ENCODE data around the gene IMP3. TPM values are rescaled to one million over a fixed set of nuclear protein-coding genes. Genes with fewer than 3 reads are reported as not detected.

Gene IMP3
- total RNA-seq, 1 experiment from 2014 or later = 77.8 TPM

GRCh38 chr15:75673426-75674235 is 33.6 kb upstream of the IMP3 start:
- no peak for TF ChIP-seq CTCF (IDR thresholded peaks at IDR 0.05; ENCODE audit: unreplicated experiment)
- BruUV-seq (replicated peaks) = no TSS peak
- peaks cover 36% of the 10 kb centered on the region for H3K4me1 Mint-ChIP-seq (ENCODE audit: low read depth, unreplicated experiment)
- no peak for DNase-seq
- CTCF ChIA-PET = interaction anchor here (0.9 to 1.2 kb wide), 4 partner anchors 12 to 305 kb away, joined by 4 to 7 read pairs (median 5); partner anchors contain the start of genes MAN2C1 and SNX33
- H3K27me3 Mint-ChIP-seq (ENCODE audit: unreplicated experiment) = no peaks in the 10 kb centered on the region
- no peak overlapping the region for H3K4me3 Mint-ChIP-seq (ENCODE audit: low read depth, unreplicated experiment)
- intact Hi-C loops (cut with micrococcal nuclease; ENCODE audit: unreplicated experiment) = no loop called here
- no peaks in the 10 kb centered on the region for H3K9me3 Mint-ChIP-seq (ENCODE audit: low read depth, unreplicated experiment)
- no peaks in the 10 kb centered on the region for H3K36me3 Mint-ChIP-seq (ENCODE audit: insufficient read depth, unreplicated experiment)
- peak overlapping the region; percentile 83 for H3K27ac Mint-ChIP-seq (ENCODE audit: unreplicated experiment)

GRCh38 chr15:75672646-75673425 is 32.8 kb upstream of the IMP3 start:
- TF ChIP-seq CTCF (IDR thresholded peaks at IDR 0.05; ENCODE audit: unreplicated experiment) = no peak
- no peaks in the 10 kb centered on the region for H3K9me3 Mint-ChIP-seq (ENCODE audit: low read depth, unreplicated experiment)
- no TSS peak for BruUV-seq (replicated peaks)
- DNase-seq = peak; percentile 38
- CTCF ChIA-PET = interaction anchor here (0.6 to 1.2 kb wide), 6 partner anchors 10 to 1701 kb away, joined by 3 to 7 read pairs (median 4); partner anchors contain the start of genes MAN2C1 and SNX33
- peak overlapping the region; percentile 83 for H3K27ac Mint-ChIP-seq (ENCODE audit: unreplicated experiment)
- intact Hi-C loops (cut with micrococcal nuclease; ENCODE audit: unreplicated experiment) = no loop called here
- peaks cover 41% of the 10 kb centered on the region for H3K4me1 Mint-ChIP-seq (ENCODE audit: low read depth, unreplicated experiment)
- H3K27me3 Mint-ChIP-seq (ENCODE audit: unreplicated experiment) = no peaks in the 10 kb centered on the region
- H3K4me3 Mint-ChIP-seq (ENCODE audit: low read depth, unreplicated experiment) = peak overlapping the region; percentile 28
- H3K36me3 Mint-ChIP-seq (ENCODE audit: insufficient read depth, unreplicated experiment) = no peaks in the 10 kb centered on the region

- Mint-ChIP-seq H3K4me3 (ENCODE audit: low read depth, unreplicated experiment) (peak overlapping the region; percentile 28), H3K9me3 (ENCODE audit: low read depth, unreplicated experiment) (no peaks in the 10 kb centered on the region), H3K27me3 (ENCODE audit: unreplicated experiment) (no peaks in the 10 kb centered on the region), H3K4me1 (ENCODE audit: low read depth, unreplicated experiment) (peaks cover 50% of the 10 kb centered on the region), H3K36me3 (ENCODE audit: insufficient read depth, unreplicated experiment) (peaks cover 3% of the 10 kb centered on the region), H3K27ac (ENCODE audit: unreplicated experiment) (peak overlapping the region; percentile 83)
- TF ChIP-seq CTCF (IDR thresholded peaks at IDR 0.05; ENCODE audit: unreplicated experiment) = no peak
- intact Hi-C loops (cut with micrococcal nuclease; ENCODE audit: unreplicated experiment) = no loop called here
- no TSS peak for BruUV-seq (replicated peaks)
- CTCF ChIA-PET = interaction anchor here (0.5 to 1.2 kb wide), 4 partner anchors 10 to 1701 kb away, joined by 3 to 4 read pairs (median 3); partner anchors contain the start of gene SNX33
- DNase-seq = no peak
Observed at GRCh38 chr15:75671730-75672602, 31.9 kb upstream of the IMP3 start.

- peaks cover 19% of the 10 kb centered on the region for H3K36me3 Mint-ChIP-seq (ENCODE audit: insufficient read depth, unreplicated experiment)
- no peaks in the 10 kb centered on the region for H3K9me3 Mint-ChIP-seq (ENCODE audit: low read depth, unreplicated experiment)
- no peak for TF ChIP-seq CTCF (IDR thresholded peaks at IDR 0.05; ENCODE audit: unreplicated experiment)
- peak overlapping the region; percentile 11 for H3K4me3 Mint-ChIP-seq (ENCODE audit: low read depth, unreplicated experiment)
- intact Hi-C loops (cut with micrococcal nuclease; ENCODE audit: unreplicated experiment) = no loop called here
- no TSS peak for BruUV-seq (replicated peaks)
- H3K4me1 Mint-ChIP-seq (ENCODE audit: low read depth, unreplicated experiment) = peaks cover 71% of the 10 kb centered on the region
- no peak for DNase-seq
- peak overlapping the region; percentile 84 for H3K27ac Mint-ChIP-seq (ENCODE audit: unreplicated experiment)
- CTCF ChIA-PET = no interaction called here
- H3K27me3 Mint-ChIP-seq (ENCODE audit: unreplicated experiment) = no peaks in the 10 kb centered on the region
Observed at GRCh38 chr15:75669879-75670212, 29.8 kb upstream of the IMP3 start.

Data from Calu3 (cell line).